Measurements from ENCODE around the gene THPO.

The THPO gene

DNA sequence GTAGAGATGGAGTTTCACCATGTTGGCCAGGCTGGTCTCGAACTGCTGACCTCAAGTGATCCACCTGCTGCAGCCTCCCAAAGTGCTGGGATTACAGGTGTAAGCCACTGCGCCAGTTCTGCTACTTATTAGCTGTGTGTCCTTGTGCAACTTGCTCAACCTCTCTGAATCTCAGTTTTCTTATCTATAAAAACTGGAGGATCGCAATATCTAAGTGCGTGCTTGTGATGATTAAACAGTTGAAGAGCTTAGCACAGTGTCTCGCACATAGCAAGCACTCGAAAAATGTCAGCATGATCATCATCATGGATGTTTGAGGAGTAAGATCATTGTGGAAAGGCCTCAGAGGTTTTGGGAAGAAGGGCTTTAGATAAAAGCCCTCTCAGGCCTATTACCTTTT, 27.4 kb downstream of the THPO start:
- no peak overlapping the region for H3K4me3 ChIP-seq (ENCODE audit: low read depth, low read length)
- H3K9me3 ChIP-seq = no peaks in the 10 kb centered on the region
- TF ChIP-seq, protein P1, sequence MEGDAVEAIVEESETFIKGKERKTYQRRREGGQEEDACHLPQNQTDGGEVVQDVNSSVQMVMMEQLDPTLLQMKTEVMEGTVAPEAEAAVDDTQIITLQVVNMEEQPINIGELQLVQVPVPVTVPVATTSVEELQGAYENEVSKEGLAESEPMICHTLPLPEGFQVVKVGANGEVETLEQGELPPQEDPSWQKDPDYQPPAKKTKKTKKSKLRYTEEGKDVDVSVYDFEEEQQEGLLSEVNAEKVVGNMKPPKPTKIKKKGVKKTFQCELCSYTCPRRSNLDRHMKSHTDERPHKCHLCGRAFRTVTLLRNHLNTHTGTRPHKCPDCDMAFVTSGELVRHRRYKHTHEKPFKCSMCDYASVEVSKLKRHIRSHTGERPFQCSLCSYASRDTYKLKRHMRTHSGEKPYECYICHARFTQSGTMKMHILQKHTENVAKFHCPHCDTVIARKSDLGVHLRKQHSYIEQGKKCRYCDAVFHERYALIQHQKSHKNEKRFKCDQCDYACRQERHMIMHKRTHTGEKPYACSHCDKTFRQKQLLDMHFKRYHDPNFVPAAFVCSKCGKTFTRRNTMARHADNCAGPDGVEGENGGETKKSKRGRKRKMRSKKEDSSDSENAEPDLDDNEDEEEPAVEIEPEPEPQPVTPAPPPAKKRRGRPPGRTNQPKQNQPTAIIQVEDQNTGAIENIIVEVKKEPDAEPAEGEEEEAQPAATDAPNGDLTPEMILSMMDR (IDR thresholded peaks at IDR 0.05; ENCODE audit: low read depth, low read length) = no peak
- no peaks in the 10 kb centered on the region for H3K36me3 ChIP-seq
- H3K27me3 ChIP-seq = no peaks in the 10 kb centered on the region
- DNase-seq = no peak
- no peaks in the 10 kb centered on the region for H3K4me1 ChIP-seq

DNA sequence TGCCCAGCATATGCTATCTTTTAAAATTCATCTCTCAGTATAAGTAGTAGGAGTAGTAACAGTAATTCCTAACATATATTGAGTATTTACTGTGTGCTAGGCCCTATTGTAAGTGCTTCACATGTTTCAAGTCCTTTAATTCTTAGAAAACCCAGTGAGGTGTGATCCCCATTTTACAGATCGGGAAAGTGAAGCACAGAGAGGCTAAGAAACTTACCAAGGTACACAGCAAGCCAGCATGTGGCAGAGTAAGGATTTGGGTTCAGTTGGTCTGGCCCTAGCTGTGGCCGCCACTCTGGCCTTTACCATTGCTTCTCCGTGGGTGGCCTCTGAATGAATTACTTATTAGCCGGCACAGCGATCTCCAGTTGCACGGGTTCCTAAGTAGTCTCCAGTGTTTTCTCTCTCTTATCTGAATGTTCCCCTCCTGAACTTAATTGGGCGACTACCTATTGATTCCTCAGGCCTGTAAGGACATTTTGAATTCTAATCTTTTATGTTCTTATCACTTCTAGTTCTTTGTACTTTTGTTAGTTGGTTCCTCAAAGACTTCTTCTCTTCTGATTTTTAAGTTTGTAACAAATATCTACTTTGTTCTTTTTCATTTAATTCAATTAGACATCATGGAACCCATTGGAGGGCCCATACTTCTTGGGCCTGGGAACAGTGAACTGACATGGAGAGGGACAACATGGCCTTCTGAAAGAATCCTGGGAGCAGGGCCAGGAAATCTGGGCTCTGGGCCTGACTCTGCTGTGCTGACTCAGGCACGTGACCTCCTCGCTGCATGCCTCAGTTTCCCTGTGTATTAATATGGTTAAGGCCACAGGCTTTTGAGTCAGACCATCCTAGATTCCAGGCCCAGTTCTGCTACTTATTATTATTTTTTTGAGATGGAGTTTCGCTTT, 28.2 kb downstream of the THPO start:
- 0 out of 2 replicates have a peak, but pooled peaks cover 3% of the 10 kb centered on the region for H3K4me1 ChIP-seq
- H3K9me3 ChIP-seq = no peaks in the 10 kb centered on the region
- no peak for DNase-seq
- no peak overlapping the region for H3K4me3 ChIP-seq (ENCODE audit: low read depth, low read length)
- TF ChIP-seq, protein P1 (IDR thresholded peaks at IDR 0.05; ENCODE audit: low read depth, low read length) = no peak
- no peaks in the 10 kb centered on the region for H3K27me3 ChIP-seq
- peaks cover 1% of the 10 kb centered on the region for H3K36me3 ChIP-seq

DNA sequence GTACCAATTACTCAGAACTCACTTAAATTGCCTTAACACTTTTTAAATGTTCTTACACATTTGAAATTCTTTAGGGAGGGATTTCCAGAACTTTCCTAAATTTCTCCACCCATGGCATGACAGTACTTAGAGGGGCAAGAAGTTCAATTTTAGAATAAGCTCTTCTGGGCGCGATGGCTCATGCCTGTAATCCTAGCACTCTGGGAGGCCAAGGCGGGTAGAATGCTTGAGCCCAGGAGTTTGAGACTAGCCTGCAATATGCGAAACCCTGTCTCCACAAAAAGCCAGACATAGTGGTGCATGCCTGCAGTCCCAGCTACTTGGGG, 30.0 kb downstream of the THPO start:
- Histone ChIP-seq H3K9me3 (no peaks in the 10 kb centered on the region), H3K4me1 (0 out of 2 replicates have a peak, but pooled peaks cover 3% of the 10 kb centered on the region), H3K27me3 (no peaks in the 10 kb centered on the region), H3K36me3 (peaks cover 12% of the 10 kb centered on the region), H3K4me3 (ENCODE audit: low read depth, low read length) (no peak overlapping the region)
- TF ChIP-seq, protein P1 (IDR thresholded peaks at IDR 0.05; ENCODE audit: low read depth, low read length) = no peak
- DNase-seq = no peak

DNA sequence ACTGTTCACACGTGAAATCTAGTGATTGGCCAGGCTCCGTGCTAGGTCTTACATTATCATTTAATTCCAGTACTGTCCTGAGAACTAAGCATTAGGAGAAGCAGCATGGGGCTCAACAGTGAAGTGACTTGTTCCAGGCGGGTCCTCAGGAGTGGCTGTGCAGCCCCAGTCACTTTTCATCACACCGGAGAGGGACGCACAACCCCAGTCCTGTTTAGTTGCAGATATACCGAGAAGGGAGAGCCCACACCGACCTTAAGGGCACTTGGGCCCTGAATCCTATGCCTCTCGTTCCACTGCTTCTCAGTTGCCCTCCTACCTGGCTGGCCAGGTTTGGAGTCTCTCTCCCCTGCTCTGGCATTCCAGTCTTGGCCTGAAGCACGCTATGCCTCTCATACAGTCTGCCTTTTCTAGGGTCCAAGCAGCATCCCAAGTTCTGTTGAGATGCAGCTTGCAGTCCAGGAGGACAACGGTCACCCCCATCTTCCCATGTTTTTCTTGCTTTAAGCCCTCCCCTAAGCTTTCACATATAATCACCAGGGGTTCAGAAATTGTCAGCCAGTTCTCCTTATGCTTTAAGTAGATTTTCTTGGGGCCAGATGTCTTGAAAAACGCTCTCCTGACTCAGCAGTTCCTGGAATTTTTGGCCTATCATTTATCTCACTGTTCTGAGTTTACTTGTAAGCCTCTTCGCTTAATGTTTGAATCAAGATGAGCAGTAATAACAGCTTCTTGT, 30.5 kb downstream of the THPO start:
- H3K36me3 ChIP-seq = peaks cover 14% of the 10 kb centered on the region
- H3K9me3 ChIP-seq = no peaks in the 10 kb centered on the region
- H3K27me3 ChIP-seq = no peaks in the 10 kb centered on the region

DNA sequence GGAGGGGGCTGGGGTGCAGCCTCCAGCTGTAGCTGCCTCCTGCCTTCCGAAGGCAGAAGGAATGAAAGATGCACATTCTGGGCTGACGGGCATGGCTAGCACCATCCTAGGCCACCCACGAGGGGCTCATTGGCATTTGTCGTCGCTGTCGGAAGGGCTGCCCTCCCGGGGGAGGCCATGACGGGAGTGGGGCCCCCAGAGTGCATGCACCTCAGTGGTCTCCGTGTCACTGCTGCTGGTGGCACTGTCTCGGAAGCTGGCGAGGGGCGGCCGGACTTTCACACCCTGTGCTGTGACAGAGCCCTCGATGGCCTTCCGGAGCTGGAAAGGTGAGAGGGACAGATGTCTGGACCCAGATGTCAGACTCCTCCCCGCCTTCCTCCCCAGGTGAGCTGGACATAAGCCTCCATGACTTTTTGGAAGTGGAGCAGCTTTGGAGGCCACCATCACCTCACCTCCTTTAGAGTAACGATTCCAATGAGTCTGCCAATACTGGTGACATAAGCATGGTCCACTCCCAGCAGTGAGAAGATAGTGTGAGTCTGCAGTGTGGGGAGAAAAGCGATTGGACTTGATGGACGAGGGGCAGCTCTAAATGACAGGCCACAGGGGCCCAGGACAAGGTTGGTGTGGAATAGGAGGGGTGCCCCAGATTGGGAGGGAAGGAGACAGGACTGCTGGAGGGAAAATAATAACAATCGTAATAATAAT, 31.4 kb downstream of the THPO start:
- 0 out of 2 replicates have a peak, but pooled peaks cover 3% of the 10 kb centered on the region for H3K4me1 ChIP-seq
- no peak overlapping the region for H3K4me3 ChIP-seq (ENCODE audit: low read depth, low read length)
- H3K36me3 ChIP-seq = peaks cover 17% of the 10 kb centered on the region
- DNase-seq = no peak
- H3K27me3 ChIP-seq = no peaks in the 10 kb centered on the region
- no peaks in the 10 kb centered on the region for H3K9me3 ChIP-seq
- TF ChIP-seq, protein P1 (IDR thresholded peaks at IDR 0.05; ENCODE audit: low read depth, low read length) = no peak

More for the DNA sequence above, 30.5 kb downstream of the THPO start:
- Histone ChIP-seq H3K4me1 (0 out of 2 replicates have a peak, but pooled peaks cover 3% of the 10 kb centered on the region), H3K4me3 (ENCODE audit: low read depth, low read length) (no peak overlapping the region)
- DNase-seq = no peak
- TF ChIP-seq, protein P1 (IDR thresholded peaks at IDR 0.05; ENCODE audit: low read depth, low read length) = no peak
